HG03060 (cell line): ENCODE data around the gene NCBP2L.
"Not testable (repeated sequence)": the region's sequence is repeated elsewhere in the genome, so short reads cannot be mapped to it uniquely, and the experiment has no call there.

ENCODE experiments used
- ATAC-seq: cut with Tn5 transposase; IDR thresholded peaks from one replicate; pipeline ENCODE4 v1.9.1; 2021; ENCODE audit warnings: low read depth, moderate number of reproducible peaks; ENCODE audit not compliant: unreplicated experiment

The NCBP2L gene

GRCh38 chrX:107804427-107804826, 26.9 kb downstream of the NCBP2L start:
- ATAC-seq: no peak

GRCh38 chrX:107805179-107805578, 27.6 kb downstream of the NCBP2L start:
- no peak for ATAC-seq

GRCh38 chrX:107810053-107810452, 32.5 kb downstream of the NCBP2L start:
- ATAC-seq: not testable (repeated sequence)

GRCh38 chrX:107818900-107819521, 41.5 kb downstream of the NCBP2L start:
- ATAC-seq: no peak

GRCh38 chrX:107823042-107823441, 45.5 kb downstream of the NCBP2L start:
- ATAC-seq: no peak

GRCh38 chrX:107823456-107823855, 45.9 kb downstream of the NCBP2L start:
- ATAC-seq: no peak

- no peak for ATAC-seq
Observed at GRCh38 chrX:107825698-107826237, 48.2 kb downstream of the NCBP2L start, which contains the start of gene MID2. Gene MID2, plus strand, starts transcription at chrX:107825866. Its CDS starts 561 bp downstream, at chrX:107826427.

GRCh38 chrX:107826238-107827029, 48.9 kb downstream of the NCBP2L start:
- no peak for ATAC-seq

GRCh38 chrX:107827030-107827831, 49.7 kb downstream of the NCBP2L start:
- no peak for ATAC-seq

GRCh38 chrX:107827852-107828251, 50.3 kb downstream of the NCBP2L start:
- ATAC-seq: no peak

- no peak for ATAC-seq
Observed at GRCh38 chrX:107829878-107830277, 52.3 kb downstream of the NCBP2L start.

- no peak for ATAC-seq
Observed at GRCh38 chrX:107831071-107831730, 53.7 kb downstream of the NCBP2L start.

GRCh38 chrX:107834275-107835201, 57.0 kb downstream of the NCBP2L start:
- ATAC-seq: no peak

- no peak for ATAC-seq
Observed at GRCh38 chrX:107836958-107837357, 59.4 kb downstream of the NCBP2L start.

GRCh38 chrX:107840971-107841370, 63.4 kb downstream of the NCBP2L start:
- ATAC-seq: no peak

GRCh38 chrX:107842715-107843400, 65.3 kb downstream of the NCBP2L start:
- ATAC-seq: no peak
